GM12878 (cell line): ENCODE results near the gene TNFAIP3. TPM values are rescaled to one million over a fixed set of nuclear protein-coding genes. Genes with fewer than 3 reads are reported as not detected.
A peak's percentile ranks its signal among the peaks of the same experiment; 100 is the strongest.

ENCODE experiments used
- ATF7 ChIP-seq: fragments of 450-650 bp; IDR thresholded peaks from 2 replicates; pipeline ENCODE4 v1.6.1; 2016; ENCODE audit warnings: low read depth, mild to moderate bottlenecking
- BACH1 ChIP-seq: fragments of 450-650 bp; IDR thresholded peaks from 2 replicates; pipeline ENCODE4 v1.6.1; 2017; ENCODE audit warnings: mild to moderate bottlenecking, borderline replicate concordance
- CEBPB ChIP-seq, 2 experiments: fragments of 150-350 bp in 1 of 2; IDR thresholded peaks; 2 replicates each; pipeline ENCODE4 v1.6.1; 2012 to 2014; ENCODE audit warnings: low read depth in 2 of 2, low read length in 2 of 2, borderline replicate concordance in 1 of 2, inconsistent platforms in 1 of 2
- ETV6 ChIP-seq, 2 experiments: fragments of 450-650 bp in 1 of 2; IDR thresholded peaks in 1 of 2; conservative IDR thresholded peaks in 1 of 2; 2 replicates each; pipeline ENCODE4 v1.6.1; 2014; ENCODE audit warnings: antibody characterized with exemption in 1 of 2, borderline replicate concordance in 1 of 2, low read depth in 1 of 2, mild to moderate bottlenecking in 1 of 2, moderate library complexity in 1 of 2
- IKZF2 ChIP-seq, 2 experiments: fragments of 450-650 bp; IDR thresholded peaks; 2 replicates each; pipeline ENCODE4 v1.6.1; 2017; ENCODE audit warnings: mild to moderate bottlenecking in 2 of 2, moderate library complexity in 2 of 2
- NBN ChIP-seq: fragments of 450-650 bp; IDR thresholded peaks from 2 replicates; pipeline ENCODE4 v1.6.1; 2016
- RAD51 ChIP-seq: fragments of 450-650 bp; IDR thresholded peaks from 2 replicates; pipeline ENCODE4 v1.6.1; 2016; ENCODE audit warnings: moderate library complexity, mild to moderate bottlenecking, inconsistent platforms
- STAT1 ChIP-seq: fragments of 450-650 bp; conservative IDR thresholded peaks from 2 replicates; pipeline ENCODE4 v1.6.1; 2014; ENCODE audit warnings: antibody characterized with exemption, mild to moderate bottlenecking
- TCF7 ChIP-seq: IDR thresholded peaks from 2 replicates; pipeline ENCODE4 v1.6.1; 2014; ENCODE audit warnings: antibody characterized with exemption, borderline replicate concordance
- WRNIP1 ChIP-seq: IDR thresholded peaks from 2 replicates; pipeline ENCODE4 v1.6.1; 2011; ENCODE audit warnings: low read depth, low read length, improper control_type of control experiment, borderline replicate concordance
- ZNF207 ChIP-seq: fragments of 450-650 bp; IDR thresholded peaks from 2 replicates; pipeline ENCODE4 v1.6.1; 2014; ENCODE audit warnings: antibody characterized with exemption, mild to moderate bottlenecking, borderline replicate concordance
- polyA plus RNA-seq, 11 experiments: library from polyadenylated mRNA; depleted of rRNA in 4 of 11; unstranded in 6 of 11; stranded (reverse) in 5 of 11; fragments of >200 nt; fragmentation: Nextera tagmentation in 4 of 11; fragmentation: Illumina TruSeq in 1 of 11; extraction: Ambion mirVana in 4 of 11; extraction: Trizol in 1 of 11; gene quantifications; 1 replicate in 1 of 11; 2 replicates in 10 of 11; pipeline versions ENCODE4 v1.2.1 to v1.2.3, GENCODE V29; 2011 to 2016; ENCODE audit warnings: inconsistent platforms in 2 of 11, missing spikeins in 2 of 11, low read depth in 1 of 11
- total RNA-seq, 4 experiments: library from RNA; depleted of rRNA in 3 of 4; stranded (reverse); fragments of >200 nt in 3 of 4; fragmentation: Illumina TruSeq in 1 of 4; extraction: Trizol in 1 of 4; gene quantifications; 2 replicates each; pipeline versions ENCODE4 v1.2.1 to v1.2.3, GENCODE V29; 2013 to 2021
- TF ChIP-seq, protein P1 (sequence below): fragments of 450-650 bp; IDR thresholded peaks from 2 replicates; pipeline ENCODE4 v1.6.1; 2016; ENCODE audit warnings: mild to moderate bottlenecking, moderate library complexity, borderline replicate concordance
- TF ChIP-seq, protein P2 (sequence below): fragments of 450-650 bp; IDR thresholded peaks from 2 replicates; pipeline ENCODE4 v1.6.1; 2017; ENCODE audit warnings: mild to moderate bottlenecking, moderate library complexity

The TNFAIP3 gene
- total and polyA plus RNA-seq, 10 of the 15 experiments (the other 5 are each of a cell fraction or from before 2014, with no cell fraction given) = 18.0 to 350 (median 127) TPM

DNA sequence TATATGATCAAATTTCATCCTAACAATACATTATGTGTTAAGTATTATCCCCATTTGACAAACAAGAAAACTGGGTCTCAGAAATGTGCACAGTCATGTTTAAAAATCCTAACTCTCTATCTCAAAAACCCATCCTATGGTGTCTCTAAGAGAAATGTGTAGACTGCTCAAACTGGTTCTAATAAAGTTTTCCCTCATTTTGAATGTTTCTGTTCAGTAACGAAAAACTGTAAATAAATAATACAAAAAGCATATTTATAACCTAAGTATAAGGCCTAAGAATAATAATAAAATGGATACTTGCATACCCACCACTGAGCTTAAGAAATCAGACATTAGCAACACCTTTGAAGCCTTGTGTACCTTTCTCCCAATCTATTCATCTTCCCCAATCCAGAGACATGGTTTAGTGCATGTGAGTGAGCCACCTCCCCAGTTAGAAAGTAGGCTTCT lies 39.0 kb downstream of the TNFAIP3 start (continued):
- TF ChIP-seq NBN (0 out of 2 replicates have a peak, but pooled peaks have one; percentile 4), RAD51 (peak; percentile 33), ATF7 (0 out of 2 replicates have a peak, but pooled peaks have one; percentile 15), STAT1 (no peak), TCF7 (no peak), IKZF2 (IDR thresholded peaks at IDR 0.05) (0 out of 4 replicates have a peak, but pooled peaks of 1 of the 2 experiments have one; percentile 40), BACH1 (peak; percentile 88; the same call in 1 of the 2 replicates), ETV6 (conservative IDR thresholded peaks at IDR 0.05 in 1 of 2, IDR thresholded peaks at IDR 0.05 in 1 of 2; ENCODE audit: borderline replicate concordance in 1 of 2, low read depth in 1 of 2) (no peak), ZNF207 (no peak), WRNIP1 (no peak), CEBPB (IDR thresholded peaks at IDR 0.05; ENCODE audit: borderline replicate concordance in 1 of 2, low read depth in 2 of 2, low read length in 2 of 2) (no peak)
- TF ChIP-seq, protein P1, sequence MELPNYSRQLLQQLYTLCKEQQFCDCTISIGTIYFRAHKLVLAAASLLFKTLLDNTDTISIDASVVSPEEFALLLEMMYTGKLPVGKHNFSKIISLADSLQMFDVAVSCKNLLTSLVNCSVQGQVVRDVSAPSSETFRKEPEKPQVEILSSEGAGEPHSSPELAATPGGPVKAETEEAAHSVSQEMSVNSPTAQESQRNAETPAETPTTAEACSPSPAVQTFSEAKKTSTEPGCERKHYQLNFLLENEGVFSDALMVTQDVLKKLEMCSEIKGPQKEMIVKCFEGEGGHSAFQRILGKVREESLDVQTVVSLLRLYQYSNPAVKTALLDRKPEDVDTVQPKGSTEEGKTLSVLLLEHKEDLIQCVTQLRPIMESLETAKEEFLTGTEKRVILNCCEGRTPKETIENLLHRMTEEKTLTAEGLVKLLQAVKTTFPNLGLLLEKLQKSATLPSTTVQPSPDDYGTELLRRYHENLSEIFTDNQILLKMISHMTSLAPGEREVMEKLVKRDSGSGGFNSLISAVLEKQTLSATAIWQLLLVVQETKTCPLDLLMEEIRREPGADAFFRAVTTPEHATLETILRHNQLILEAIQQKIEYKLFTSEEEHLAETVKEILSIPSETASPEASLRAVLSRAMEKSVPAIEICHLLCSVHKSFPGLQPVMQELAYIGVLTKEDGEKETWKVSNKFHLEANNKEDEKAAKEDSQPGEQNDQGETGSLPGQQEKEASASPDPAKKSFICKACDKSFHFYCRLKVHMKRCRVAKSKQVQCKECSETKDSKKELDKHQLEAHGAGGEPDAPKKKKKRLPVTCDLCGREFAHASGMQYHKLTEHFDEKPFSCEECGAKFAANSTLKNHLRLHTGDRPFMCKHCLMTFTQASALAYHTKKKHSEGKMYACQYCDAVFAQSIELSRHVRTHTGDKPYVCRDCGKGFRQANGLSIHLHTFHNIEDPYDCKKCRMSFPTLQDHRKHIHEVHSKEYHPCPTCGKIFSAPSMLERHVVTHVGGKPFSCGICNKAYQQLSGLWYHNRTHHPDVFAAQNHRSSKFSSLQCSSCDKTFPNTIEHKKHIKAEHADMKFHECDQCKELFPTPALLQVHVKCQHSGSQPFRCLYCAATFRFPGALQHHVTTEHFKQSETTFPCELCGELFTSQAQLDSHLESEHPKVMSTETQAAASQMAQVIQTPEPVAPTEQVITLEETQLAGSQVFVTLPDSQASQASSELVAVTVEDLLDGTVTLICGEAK = peak; percentile 100
- TF ChIP-seq, protein P2, sequence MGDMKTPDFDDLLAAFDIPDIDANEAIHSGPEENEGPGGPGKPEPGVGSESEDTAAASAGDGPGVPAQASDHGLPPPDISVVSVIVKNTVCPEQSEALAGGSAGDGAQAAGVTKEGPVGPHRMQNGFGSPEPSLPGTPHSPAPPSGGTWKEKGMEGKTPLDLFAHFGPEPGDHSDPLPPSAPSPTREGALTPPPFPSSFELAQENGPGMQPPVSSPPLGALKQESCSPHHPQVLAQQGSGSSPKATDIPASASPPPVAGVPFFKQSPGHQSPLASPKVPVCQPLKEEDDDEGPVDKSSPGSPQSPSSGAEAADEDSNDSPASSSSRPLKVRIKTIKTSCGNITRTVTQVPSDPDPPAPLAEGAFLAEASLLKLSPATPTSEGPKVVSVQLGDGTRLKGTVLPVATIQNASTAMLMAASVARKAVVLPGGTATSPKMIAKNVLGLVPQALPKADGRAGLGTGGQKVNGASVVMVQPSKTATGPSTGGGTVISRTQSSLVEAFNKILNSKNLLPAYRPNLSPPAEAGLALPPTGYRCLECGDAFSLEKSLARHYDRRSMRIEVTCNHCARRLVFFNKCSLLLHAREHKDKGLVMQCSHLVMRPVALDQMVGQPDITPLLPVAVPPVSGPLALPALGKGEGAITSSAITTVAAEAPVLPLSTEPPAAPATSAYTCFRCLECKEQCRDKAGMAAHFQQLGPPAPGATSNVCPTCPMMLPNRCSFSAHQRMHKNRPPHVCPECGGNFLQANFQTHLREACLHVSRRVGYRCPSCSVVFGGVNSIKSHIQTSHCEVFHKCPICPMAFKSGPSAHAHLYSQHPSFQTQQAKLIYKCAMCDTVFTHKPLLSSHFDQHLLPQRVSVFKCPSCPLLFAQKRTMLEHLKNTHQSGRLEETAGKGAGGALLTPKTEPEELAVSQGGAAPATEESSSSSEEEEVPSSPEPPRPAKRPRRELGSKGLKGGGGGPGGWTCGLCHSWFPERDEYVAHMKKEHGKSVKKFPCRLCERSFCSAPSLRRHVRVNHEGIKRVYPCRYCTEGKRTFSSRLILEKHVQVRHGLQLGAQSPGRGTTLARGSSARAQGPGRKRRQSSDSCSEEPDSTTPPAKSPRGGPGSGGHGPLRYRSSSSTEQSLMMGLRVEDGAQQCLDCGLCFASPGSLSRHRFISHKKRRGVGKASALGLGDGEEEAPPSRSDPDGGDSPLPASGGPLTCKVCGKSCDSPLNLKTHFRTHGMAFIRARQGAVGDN = peak; percentile 14; the same call in 1 of the 2 replicates
